MM.1S (cell line): ENCODE data around the gene TRIM14.

Source experiments
- EZH2 ChIP-seq: fragments of 300-600 bp; sonication (generic); optimal IDR thresholded peaks from 2 replicates; pipeline ENCODE3; 2017; ENCODE audit warnings: low read depth, mild to moderate bottlenecking, antibody characterized with exemption, low read length, mixed read lengths
- EZH2phosphoT487 ChIP-seq: fragments of 300-600 bp; sonication (generic); IDR thresholded peaks from 2 replicates; pipeline ENCODE4 v1.6.1; 2018; ENCODE audit warnings: antibody characterized with exemption, low read length
- TF ChIP-seq, protein P1 (sequence below): fragments of 300-600 bp; sonication (generic); IDR thresholded peaks from 2 replicates; pipeline ENCODE4 v1.5.1; 2016; ENCODE audit warnings: antibody characterized with exemption, low read length, mixed read lengths

DNA sequence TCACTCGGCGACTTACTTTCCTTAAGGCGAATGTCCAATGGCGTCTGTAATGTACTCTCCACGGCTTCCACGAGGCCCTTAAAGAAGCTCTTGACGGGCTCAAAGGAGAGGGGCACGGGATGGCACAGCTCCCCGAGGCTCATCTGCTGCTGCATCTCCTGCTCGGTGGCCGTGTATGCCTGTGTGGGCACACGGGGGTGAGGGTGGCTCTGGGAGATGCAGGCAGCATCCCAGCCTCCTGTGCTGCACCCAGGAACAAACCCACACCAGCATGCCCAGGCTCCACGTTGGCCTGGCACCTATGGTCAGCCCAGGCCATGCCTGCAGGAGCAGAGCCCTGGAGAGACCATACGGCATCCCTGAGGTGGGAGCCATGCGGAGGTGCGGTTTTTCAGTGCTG lies 24.2 kb downstream of the TRIM14 start:
- TF ChIP-seq, protein P1, sequence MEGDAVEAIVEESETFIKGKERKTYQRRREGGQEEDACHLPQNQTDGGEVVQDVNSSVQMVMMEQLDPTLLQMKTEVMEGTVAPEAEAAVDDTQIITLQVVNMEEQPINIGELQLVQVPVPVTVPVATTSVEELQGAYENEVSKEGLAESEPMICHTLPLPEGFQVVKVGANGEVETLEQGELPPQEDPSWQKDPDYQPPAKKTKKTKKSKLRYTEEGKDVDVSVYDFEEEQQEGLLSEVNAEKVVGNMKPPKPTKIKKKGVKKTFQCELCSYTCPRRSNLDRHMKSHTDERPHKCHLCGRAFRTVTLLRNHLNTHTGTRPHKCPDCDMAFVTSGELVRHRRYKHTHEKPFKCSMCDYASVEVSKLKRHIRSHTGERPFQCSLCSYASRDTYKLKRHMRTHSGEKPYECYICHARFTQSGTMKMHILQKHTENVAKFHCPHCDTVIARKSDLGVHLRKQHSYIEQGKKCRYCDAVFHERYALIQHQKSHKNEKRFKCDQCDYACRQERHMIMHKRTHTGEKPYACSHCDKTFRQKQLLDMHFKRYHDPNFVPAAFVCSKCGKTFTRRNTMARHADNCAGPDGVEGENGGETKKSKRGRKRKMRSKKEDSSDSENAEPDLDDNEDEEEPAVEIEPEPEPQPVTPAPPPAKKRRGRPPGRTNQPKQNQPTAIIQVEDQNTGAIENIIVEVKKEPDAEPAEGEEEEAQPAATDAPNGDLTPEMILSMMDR, result no peak
- TF ChIP-seq EZH2phosphoT487 (no peak), EZH2 (no peak)
